WERI-Rb-1 (cell line): ENCODE measurements around the gene HS3ST5.

Source experiments
- DNase-seq: peaks from one replicate; pipeline ENCODE4 v3.0.0-alpha.2; 2020
- H3K27ac ChIP-seq: fragments of 250-450 bp; sonication (Bioruptor Pico); 2 replicates; pipeline ENCODE4 v1.5.1; 2020; ENCODE audit warnings: mild to moderate bottlenecking, moderate library complexity
- H3K27me3 ChIP-seq: fragments of 250-450 bp; sonication (Bioruptor Pico); 2 replicates; pipeline ENCODE4 v1.5.1; 2021; ENCODE audit warnings: mild to moderate bottlenecking, low read depth, moderate library complexity; ENCODE audit not compliant: insufficient read depth, severe bottlenecking
- H3K36me3 ChIP-seq: fragments of 250-450 bp; sonication (Bioruptor Pico); 2 replicates; pipeline ENCODE4 v1.5.1; 2020; ENCODE audit warnings: mild to moderate bottlenecking, moderate library complexity
- H3K4me3 ChIP-seq: 2 replicates; pipeline ENCODE4 v1.5.1; 2011; ENCODE audit warnings: low read depth, mild to moderate bottlenecking, control low read depth, low read length
- H3K9me3 ChIP-seq: fragments of 250-450 bp; sonication (Bioruptor Pico); 2 replicates; pipeline ENCODE4 v1.5.1; 2021; ENCODE audit warnings: mild to moderate bottlenecking, moderate library complexity; ENCODE audit not compliant: severe bottlenecking
- TF ChIP-seq, protein P1 (sequence below): IDR thresholded peaks from 2 replicates; pipeline ENCODE4 v1.5.1; 2011; ENCODE audit warnings: low read depth, mild to moderate bottlenecking, control low read depth, inconsistent platforms, low read length

HS3ST5 gene

GRCh38 chr6:114170372-114170771 lies 172.5 kb downstream of the HS3ST5 start:
- Histone ChIP-seq H3K27ac (no peak overlapping the region), H3K4me3 (no peak overlapping the region), H3K27me3 (no peaks in the 10 kb centered on the region), H3K36me3 (no peaks in the 10 kb centered on the region), H3K9me3 (no peaks in the 10 kb centered on the region)
- TF ChIP-seq, protein P1, sequence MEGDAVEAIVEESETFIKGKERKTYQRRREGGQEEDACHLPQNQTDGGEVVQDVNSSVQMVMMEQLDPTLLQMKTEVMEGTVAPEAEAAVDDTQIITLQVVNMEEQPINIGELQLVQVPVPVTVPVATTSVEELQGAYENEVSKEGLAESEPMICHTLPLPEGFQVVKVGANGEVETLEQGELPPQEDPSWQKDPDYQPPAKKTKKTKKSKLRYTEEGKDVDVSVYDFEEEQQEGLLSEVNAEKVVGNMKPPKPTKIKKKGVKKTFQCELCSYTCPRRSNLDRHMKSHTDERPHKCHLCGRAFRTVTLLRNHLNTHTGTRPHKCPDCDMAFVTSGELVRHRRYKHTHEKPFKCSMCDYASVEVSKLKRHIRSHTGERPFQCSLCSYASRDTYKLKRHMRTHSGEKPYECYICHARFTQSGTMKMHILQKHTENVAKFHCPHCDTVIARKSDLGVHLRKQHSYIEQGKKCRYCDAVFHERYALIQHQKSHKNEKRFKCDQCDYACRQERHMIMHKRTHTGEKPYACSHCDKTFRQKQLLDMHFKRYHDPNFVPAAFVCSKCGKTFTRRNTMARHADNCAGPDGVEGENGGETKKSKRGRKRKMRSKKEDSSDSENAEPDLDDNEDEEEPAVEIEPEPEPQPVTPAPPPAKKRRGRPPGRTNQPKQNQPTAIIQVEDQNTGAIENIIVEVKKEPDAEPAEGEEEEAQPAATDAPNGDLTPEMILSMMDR: no peak
- DNase-seq: no peak

DNA sequence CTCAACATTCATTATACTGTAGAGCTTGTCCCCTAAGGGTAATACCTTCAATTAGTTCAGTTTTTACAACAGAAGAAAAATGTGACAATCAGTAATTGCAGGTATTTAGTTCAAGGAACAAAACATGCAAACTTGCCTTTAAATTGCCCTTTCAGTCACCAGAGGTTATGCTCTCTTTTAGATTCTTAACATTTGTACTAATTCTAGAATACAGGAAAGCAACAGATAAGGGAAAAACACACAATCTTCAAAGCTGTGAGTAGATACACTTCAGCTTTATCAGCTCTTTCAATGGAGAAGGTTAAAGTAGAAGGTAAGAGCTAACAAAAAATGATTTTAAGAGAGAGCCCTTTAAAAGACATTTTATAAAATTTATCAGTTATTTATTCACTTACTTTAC lies 173.1 kb downstream of the HS3ST5 start:
- no peaks in the 10 kb centered on the region for H3K27me3 ChIP-seq
- no peak for DNase-seq
- no peaks in the 10 kb centered on the region for H3K9me3 ChIP-seq
- TF ChIP-seq, protein P1: no peak
- no peak overlapping the region for H3K27ac ChIP-seq
- no peaks in the 10 kb centered on the region for H3K36me3 ChIP-seq
- no peak overlapping the region for H3K4me3 ChIP-seq

DNA sequence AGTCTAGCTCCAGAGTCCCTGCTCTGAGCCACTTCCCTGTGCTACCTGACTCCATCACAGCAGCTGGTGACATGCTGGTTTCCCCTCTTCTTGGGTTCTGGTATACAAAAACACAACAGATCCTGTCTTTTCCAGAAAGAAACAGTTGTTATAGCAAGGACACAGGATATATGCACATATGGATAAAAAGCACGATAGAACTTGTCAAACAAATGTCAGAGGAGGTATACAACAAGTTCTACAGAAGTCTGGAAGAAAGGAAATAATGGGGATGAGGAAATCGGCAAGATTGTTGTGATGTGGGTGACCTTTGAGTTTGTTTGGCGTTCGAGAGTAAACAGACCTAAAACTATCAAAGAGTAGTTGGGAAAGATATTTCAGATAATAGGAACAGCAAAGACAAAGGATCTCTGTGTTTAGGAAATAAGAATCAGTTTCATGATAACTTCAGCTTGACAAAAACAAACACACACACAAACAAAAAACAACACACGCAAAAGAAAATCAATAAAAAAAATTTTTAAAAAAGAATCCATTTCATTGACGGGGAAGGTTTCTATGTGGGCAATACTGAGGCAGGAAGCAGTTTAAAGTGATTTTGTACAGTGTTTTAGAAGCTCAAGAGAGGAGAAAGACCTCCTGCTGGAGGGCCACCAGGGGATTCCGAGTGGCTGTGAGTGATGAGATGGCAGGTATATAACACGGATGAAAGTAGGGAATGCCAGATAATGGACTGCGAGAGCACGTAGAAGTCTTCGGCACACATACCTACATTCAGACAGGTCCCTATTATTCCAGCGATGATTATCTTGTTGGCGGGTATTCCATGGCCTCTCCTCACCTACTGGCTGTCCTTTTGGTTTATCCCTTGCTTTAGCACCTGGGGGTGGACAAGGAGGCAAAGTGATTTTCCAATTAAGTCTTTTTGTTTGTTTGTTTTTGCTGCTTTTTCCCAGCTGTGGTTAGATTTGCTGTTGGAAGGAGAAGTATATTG lies 174.9 kb downstream of the HS3ST5 start:
- Histone ChIP-seq H3K36me3 (no peaks in the 10 kb centered on the region), H3K27ac (no peak overlapping the region), H3K27me3 (no peaks in the 10 kb centered on the region), H3K4me3 (no peak overlapping the region), H3K9me3 (no peaks in the 10 kb centered on the region)
- TF ChIP-seq, protein P1: no peak
- no peak for DNase-seq

DNA sequence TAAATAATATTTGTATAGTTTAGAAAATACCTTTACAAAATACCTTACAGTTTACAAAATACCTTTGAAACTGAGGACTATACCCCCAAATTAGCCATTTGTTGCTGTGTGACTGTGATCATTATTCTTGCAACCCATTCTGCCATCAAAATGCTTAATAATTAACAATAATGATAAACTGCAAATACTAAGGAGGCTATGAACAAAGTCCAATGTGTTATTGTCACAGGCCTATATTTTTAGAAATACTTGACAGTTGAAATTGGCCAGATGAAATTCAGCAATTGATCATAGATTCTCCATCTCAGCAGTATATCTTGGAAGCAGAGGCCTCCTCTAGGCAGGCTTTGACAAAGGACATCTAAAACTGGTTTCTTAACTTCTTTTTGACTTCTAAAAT lies 178.6 kb downstream of the HS3ST5 start:
- TF ChIP-seq, protein P1: no peak
- DNase-seq: no peak
- Histone ChIP-seq H3K36me3 (no peaks in the 10 kb centered on the region), H3K27ac (no peak overlapping the region), H3K9me3 (no peaks in the 10 kb centered on the region), H3K4me3 (no peak overlapping the region), H3K27me3 (no peaks in the 10 kb centered on the region)

DNA sequence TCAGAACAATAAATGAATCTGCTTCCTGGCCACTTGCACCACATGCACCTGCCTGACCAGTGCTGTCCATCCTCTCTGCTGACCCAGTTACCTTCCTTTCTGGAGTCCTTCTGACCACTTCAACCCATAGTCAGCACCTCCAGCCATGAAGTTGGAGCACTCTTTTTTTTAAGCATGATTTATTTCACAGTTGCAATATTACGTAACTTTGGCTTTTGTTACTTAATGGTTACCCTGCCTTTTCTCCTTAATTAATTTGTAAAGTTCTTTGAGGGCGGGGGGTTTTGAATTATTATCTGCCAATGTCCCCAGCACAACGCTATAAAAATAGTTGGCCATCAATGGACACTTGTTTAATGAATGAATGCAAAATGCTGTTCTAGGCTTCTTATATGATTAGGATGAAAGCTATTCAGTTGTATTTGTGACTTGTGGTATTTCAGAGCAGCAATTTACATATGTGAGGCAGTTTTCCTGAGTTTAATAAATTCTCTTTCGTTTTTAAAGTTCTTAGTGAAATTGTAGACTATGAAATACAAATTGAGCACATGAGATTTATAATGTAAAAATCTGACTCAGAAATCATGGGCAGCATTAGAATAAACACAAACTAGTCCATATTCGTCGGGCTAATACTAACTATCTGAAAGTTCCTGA lies 180.0 kb downstream of the HS3ST5 start:
- TF ChIP-seq, protein P1: no peak

More for the DNA sequence above, 180.0 kb downstream of the HS3ST5 start:
- Histone ChIP-seq H3K36me3 (no peaks in the 10 kb centered on the region), H3K4me3 (no peak overlapping the region), H3K9me3 (no peaks in the 10 kb centered on the region), H3K27ac (no peak overlapping the region), H3K27me3 (no peaks in the 10 kb centered on the region)
- DNase-seq: no peak
